Body of pancreas (tissue), 4 donors: Measurements from ENCODE around the gene GALNT7.

Experiments used
- CTCF ChIP-seq, 7 experiments: fragments of 450-650 bp in 4 of 7; fragments of 200-600 bp in 3 of 7; sonication (generic) in 3 of 7; IDR thresholded peaks; one replicate each; pipeline ENCODE4 v1.5.1; 2016 to 2019; ENCODE audit warnings: antibody characterized with exemption in 7 of 7
- POLR2A ChIP-seq, 3 donors: fragments of 450-650 bp; IDR thresholded peaks; one replicate each; pipeline ENCODE4 v1.6.1; 2016; ENCODE audit warnings: antibody characterized with exemption in 3 of 3, mild to moderate bottlenecking in 2 of 3

- TF ChIP-seq POLR2A (IDR thresholded peaks at IDR 0.05), result no peak
- no peak for TF ChIP-seq CTCF (IDR thresholded peaks at IDR 0.05)
These were observed 46.0 kb downstream of the GALNT7 start for GRCh38 chr4:173214661-173215060.
